Lung (tissue), 12 donors: ENCODE data around the gene DLG1. TPM values are rescaled to one million over a fixed set of nuclear protein-coding genes. Genes with fewer than 3 reads are reported as not detected.

Source experiments
- ATAC-seq: fragments of 200-7000 bp; cut with Tn5 transposase; one replicate; pipeline ENCODE4 v1.9.1; 2020; ENCODE audit warnings: moderate number of reproducible peaks; ENCODE audit not compliant: insufficient read depth, low FRiP score
- DNase-seq, 3 donors: peaks; one replicate each; pipeline ENCODE4 v3.0.0-alpha.2; 2013 to 2017
- H3K27ac ChIP-seq, 2 donors: one replicate each; pipeline ENCODE4 v1.5.1; 2013; ENCODE audit warnings: mild to moderate bottlenecking in 2 of 2, moderate library complexity in 2 of 2, control low read depth in 1 of 2, inconsistent platforms in 1 of 2, low read depth in 1 of 2, low read length in 1 of 2
- H3K27me3 ChIP-seq, 3 donors: one replicate each; pipeline ENCODE4 v1.5.1; 2013; ENCODE audit warnings: low read length in 2 of 3; ENCODE audit not compliant: control insufficient read depth in 3 of 3, insufficient read depth in 3 of 3
- H3K36me3 ChIP-seq, 4 donors: one replicate each; pipeline ENCODE4 v1.5.1; 2013; ENCODE audit warnings: low read length in 4 of 4, mild to moderate bottlenecking in 1 of 4, moderate library complexity in 1 of 4; ENCODE audit not compliant: control insufficient read depth in 4 of 4, insufficient read depth in 4 of 4
- H3K4me1 ChIP-seq, 5 donors: one replicate each; pipeline ENCODE4 v1.5.1; 2013; ENCODE audit warnings: low read length in 5 of 5, mild to moderate bottlenecking in 2 of 5, moderate library complexity in 1 of 5; ENCODE audit not compliant: control insufficient read depth in 5 of 5, insufficient read depth in 5 of 5
- H3K4me3 ChIP-seq: one replicate; pipeline ENCODE4 v1.5.1; 2013; ENCODE audit warnings: mild to moderate bottlenecking, control low read depth, moderate library complexity
- H3K9ac ChIP-seq, 2 donors: one replicate each; pipeline ENCODE4 v1.5.1; 2013; ENCODE audit warnings: low read length in 2 of 2, control low read depth in 1 of 2; ENCODE audit not compliant: insufficient read depth in 1 of 2
- H3K9me3 ChIP-seq, 4 donors: one replicate each; pipeline ENCODE4 v1.5.1; 2013; ENCODE audit warnings: low read length in 3 of 4, mild to moderate bottlenecking in 1 of 4, moderate library complexity in 1 of 4; ENCODE audit not compliant: control insufficient read depth in 4 of 4, insufficient read depth in 3 of 4
- WGBS, 2 donors: extraction: QIAGEN DNeasy Blood & Tissue Kit; methylation state at CpG; one replicate each; pipeline ENCODE4 v1.1.7; 2013; 5-methylcytosine and 5-hydroxymethylcytosine counted together
- polyA plus RNA-seq, 2 donors: library from polyadenylated mRNA; stranded (reverse); fragments of 200-250 nt; gene quantifications; one replicate each; pipeline ENCODE4 v1.2.1, GENCODE V29; 2013
- total RNA-seq, 2 donors: library from RNA; depleted of rRNA in 1 of 2; stranded (reverse); fragments of >200 nt in 1 of 2; gene quantifications; one replicate each; pipeline ENCODE4 v1.2.1, GENCODE V29; 2014 to 2021
- TF ChIP-seq, protein P1 (sequence below): IDR thresholded peaks from 2 replicates; pipeline ENCODE4 v1.5.1; 2012; ENCODE audit warnings: mild to moderate bottlenecking; ENCODE audit errors: control extremely low read depth, extremely low read depth
- donor health status: control.
- donor health status: control.
- donor health status: Bipolar disorder and iron deficiency.
- donor health status: healthy.
- donor health status: DM: yes; HTN: yes; CAD: no.

Gene DLG1
- total and polyA plus RNA-seq, 4 donors: 16.0 to 114 (median 45.7) TPM

DNA sequence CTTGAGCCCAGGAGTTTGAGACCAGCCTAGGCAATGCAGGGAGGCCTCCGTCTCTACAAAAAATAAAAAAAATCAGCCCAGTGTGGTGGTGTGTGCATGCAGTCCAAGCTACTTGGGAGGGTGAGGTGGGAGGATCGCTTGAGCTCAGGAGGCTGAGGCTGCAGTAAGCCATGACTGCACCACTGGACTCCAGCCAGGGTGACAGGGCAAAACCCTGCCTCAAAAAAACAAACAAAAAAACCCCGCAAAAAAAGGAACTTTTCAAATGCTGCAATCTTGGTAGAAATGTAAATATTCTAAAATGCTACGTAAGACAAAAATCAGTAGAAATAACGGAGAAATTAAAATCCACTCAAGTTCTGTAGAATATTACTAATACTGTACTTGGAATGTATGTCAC lies 160.7 kb downstream of the DLG1 start:
- Histone ChIP-seq H3K9me3 (no peaks in the 10 kb centered on the region), H3K4me1 (no peaks in the 10 kb centered on the region), H3K27ac (no peak overlapping the region), H3K27me3 (no peaks in the 10 kb centered on the region), H3K36me3 (peaks cover 6 to 31% (median 27%) of the 10 kb centered on the region in 4 donors), H3K9ac (no peak overlapping the region), H3K4me3 (no peak overlapping the region)
- no peak for DNase-seq
- WGBS, 2 donors: 53 to 80% methylated on average over 5 of the region's 5 CpGs
- TF ChIP-seq, protein P1, sequence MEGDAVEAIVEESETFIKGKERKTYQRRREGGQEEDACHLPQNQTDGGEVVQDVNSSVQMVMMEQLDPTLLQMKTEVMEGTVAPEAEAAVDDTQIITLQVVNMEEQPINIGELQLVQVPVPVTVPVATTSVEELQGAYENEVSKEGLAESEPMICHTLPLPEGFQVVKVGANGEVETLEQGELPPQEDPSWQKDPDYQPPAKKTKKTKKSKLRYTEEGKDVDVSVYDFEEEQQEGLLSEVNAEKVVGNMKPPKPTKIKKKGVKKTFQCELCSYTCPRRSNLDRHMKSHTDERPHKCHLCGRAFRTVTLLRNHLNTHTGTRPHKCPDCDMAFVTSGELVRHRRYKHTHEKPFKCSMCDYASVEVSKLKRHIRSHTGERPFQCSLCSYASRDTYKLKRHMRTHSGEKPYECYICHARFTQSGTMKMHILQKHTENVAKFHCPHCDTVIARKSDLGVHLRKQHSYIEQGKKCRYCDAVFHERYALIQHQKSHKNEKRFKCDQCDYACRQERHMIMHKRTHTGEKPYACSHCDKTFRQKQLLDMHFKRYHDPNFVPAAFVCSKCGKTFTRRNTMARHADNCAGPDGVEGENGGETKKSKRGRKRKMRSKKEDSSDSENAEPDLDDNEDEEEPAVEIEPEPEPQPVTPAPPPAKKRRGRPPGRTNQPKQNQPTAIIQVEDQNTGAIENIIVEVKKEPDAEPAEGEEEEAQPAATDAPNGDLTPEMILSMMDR: no peak
- ATAC-seq: no peak

DNA sequence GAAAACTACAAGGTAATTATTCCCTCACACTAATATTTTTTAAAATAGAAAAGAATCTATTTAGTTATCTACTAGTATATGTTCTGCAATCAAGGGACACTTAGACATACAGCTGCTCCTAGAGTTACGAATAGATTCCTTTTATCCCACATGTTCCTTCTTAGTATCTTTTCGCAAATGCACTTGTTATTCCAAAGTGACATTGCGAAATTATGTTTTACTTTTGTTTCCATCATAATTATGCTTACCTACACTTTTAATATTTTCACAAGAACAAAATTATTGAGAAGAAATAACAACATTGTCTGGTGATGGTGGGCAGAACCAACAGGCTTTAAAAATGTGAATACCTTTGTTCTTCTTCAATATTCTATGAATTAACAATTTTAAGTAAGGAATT lies 161.7 kb downstream of the DLG1 start:
- no peak for DNase-seq
- H3K27ac ChIP-seq: no peak overlapping the region
- no peak overlapping the region for H3K4me3 ChIP-seq
- no peaks in the 10 kb centered on the region for H3K9me3 ChIP-seq
- TF ChIP-seq, protein P1: no peak
- no peaks in the 10 kb centered on the region for H3K27me3 ChIP-seq
- H3K4me1 ChIP-seq: no peaks in the 10 kb centered on the region
- no peak overlapping the region for H3K9ac ChIP-seq
- 95 to 96% methylated on average over 3 of the region's 3 CpGs for WGBS, 2 donors
- no peak for ATAC-seq
- H3K36me3 ChIP-seq: peaks cover 6 to 31% (median 27%) of the 10 kb centered on the region in 4 donors

DNA sequence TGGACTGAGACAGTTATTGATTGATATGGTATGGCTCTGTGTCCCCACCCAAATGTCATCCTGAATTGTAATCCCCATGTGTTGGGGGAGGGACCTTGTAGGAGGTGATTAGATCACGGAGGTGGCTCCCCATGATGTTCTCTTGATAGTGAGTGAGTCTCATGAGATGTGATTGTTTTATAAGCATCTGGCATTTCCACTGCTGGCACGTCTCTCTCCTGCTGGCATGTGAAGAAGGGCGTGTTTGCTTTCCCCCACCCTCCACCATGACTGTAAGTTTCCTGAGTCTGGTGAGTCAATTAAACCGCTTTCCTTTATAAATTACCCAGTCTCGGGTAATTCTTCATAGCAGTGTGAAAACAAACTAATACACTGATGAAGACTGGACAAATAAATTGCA lies 163.2 kb downstream of the DLG1 start:
- WGBS, 2 donors: 96 to 98% methylated on average over 5 of the region's 5 CpGs
- H3K9ac ChIP-seq: no peak overlapping the region
- TF ChIP-seq, protein P1: no peak
- ATAC-seq (no peak), DNase-seq (no peak)
- H3K9me3 ChIP-seq: no peaks in the 10 kb centered on the region
- H3K4me1 ChIP-seq: no peaks in the 10 kb centered on the region
- H3K36me3 ChIP-seq: peaks cover 6 to 37% (median 24%) of the 10 kb centered on the region in 4 donors
- H3K27me3 ChIP-seq: no peaks in the 10 kb centered on the region
- H3K4me3 ChIP-seq: no peak overlapping the region
- no peak overlapping the region for H3K27ac ChIP-seq

DNA sequence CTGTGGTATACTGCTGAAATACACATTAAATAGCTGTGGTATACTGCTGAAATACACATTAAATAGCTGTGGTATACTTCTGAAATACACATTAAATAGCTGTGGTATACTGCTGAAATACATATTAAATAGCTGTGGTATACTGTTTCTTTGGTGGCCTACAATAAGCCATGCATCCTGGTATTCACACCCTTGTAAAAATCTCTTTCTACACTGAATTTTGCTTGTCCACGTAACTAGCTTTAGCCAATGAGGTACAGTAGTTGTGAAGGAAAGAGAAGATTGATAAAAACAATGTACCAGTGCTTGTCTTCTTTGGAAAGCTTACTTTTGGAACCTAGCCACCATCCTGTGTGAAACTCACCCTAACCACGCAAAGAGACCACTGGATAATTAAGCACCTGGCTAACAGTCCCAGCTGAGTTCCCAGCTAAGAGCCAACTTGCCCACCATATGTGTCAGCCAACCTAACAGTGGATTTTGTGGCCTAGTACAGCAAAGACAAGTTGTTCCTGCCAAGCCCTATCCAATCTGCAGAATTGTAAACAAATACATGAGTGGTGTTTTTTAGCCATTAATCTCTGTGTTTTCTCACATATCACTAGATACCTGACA lies 165.4 kb downstream of the DLG1 start:
- TF ChIP-seq, protein P1: no peak
- WGBS, 2 donors: 94 to 98% methylated on average over 2 of the region's 2 CpGs
- Histone ChIP-seq H3K9ac (no peak overlapping the region), H3K4me1 (no peaks in the 10 kb centered on the region), H3K4me3 (no peak overlapping the region), H3K27ac (no peak overlapping the region), H3K36me3 (peaks cover 7 to 38% (median 35%) of the 10 kb centered on the region in 4 donors), H3K9me3 (no peaks in the 10 kb centered on the region), H3K27me3 (no peaks in the 10 kb centered on the region)
- ATAC-seq (no peak), DNase-seq (no peak)
